ENCODE results near the gene LPCAT3. TPM values are rescaled to one million over a fixed set of nuclear protein-coding genes. Genes with fewer than 3 reads are reported as not detected.

The LPCAT3 gene
- total and polyA plus RNA-seq, 2 experiments from 2014 or later = 11.8 to 19.7 TPM

DNA sequence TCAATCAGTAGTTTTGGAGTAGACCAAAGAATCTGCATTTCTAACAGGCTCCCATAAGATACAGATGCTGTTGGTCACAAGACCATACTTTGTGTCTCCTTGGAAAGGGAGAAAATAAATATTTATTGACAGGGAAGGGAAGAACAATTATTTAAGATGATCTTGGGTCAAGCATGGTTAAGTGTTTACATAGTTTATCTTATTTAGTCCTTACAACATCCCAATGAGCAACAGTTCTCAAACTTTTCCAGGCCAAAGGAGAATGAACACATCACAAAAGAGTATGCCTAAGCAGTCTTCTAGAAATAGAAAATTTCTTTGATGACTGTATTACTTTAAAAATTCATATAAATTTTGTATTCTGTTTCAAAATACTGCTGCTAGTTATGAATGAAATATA, 8.8 kb downstream of the LPCAT3 start:
- no peaks in the 10 kb centered on the region for H4K20me1 ChIP-seq (ENCODE audit: insufficient read depth)
- no peak overlapping the region for H3K9ac ChIP-seq
- no peaks in the 10 kb centered on the region for H3F3A ChIP-seq (ENCODE audit: insufficient read depth)
- H3K9me2 ChIP-seq (ENCODE audit: insufficient read depth) = no peaks in the 10 kb centered on the region
- H3K4me1 ChIP-seq (ENCODE audit: insufficient read depth) = no peaks in the 10 kb centered on the region
- no peaks in the 10 kb centered on the region for H3K79me2 ChIP-seq (ENCODE audit: insufficient read depth)
- no peaks in the 10 kb centered on the region for H3K9me3 ChIP-seq (ENCODE audit: low read depth)
- H3K36me3 ChIP-seq (ENCODE audit: low read depth) = no peaks in the 10 kb centered on the region
- H2AFZ ChIP-seq = no peak overlapping the region
- no peaks in the 10 kb centered on the region for H3K27me3 ChIP-seq (replicated peaks; ENCODE audit: insufficient read depth)
- H3K4me3 ChIP-seq = no peak overlapping the region
- H3K4me2 ChIP-seq (ENCODE audit: unreplicated experiment) = no peak overlapping the region
- TF ChIP-seq EZH2phosphoT487 (IDR thresholded peaks at IDR 0.05; ENCODE audit: insufficient read depth, low read depth) = no peak
- TF ChIP-seq EZH2 (IDR thresholded peaks at IDR 0.05; ENCODE audit: insufficient read depth, poor library complexity, severe bottlenecking) = no peak
- no peak for DNase-seq
- no peak overlapping the region for H3K27ac ChIP-seq
- in situ Hi-C loops (cut with MboI) = no loop called here

DNA sequence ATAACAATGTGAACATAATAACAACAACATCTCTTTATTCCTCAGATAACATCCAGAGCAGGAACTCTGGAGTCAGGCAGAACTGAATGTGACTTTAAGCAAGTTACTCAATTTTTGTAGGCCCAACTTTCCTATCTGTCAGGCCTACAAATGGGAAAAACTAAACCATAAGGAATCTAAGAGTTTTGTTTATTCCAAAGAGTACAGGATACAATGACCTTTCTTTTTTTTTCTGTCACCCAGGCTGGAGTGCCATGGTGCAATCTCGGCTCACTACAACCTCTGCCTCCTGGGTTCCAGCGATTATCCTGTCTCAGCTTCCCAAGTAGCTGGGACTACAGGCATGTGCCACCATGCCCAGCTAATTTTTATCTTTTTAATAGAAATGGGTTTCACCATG, 9.4 kb downstream of the LPCAT3 start:
- no peak overlapping the region for H3K4me3 ChIP-seq
- TF ChIP-seq EZH2 (IDR thresholded peaks at IDR 0.05; ENCODE audit: insufficient read depth, poor library complexity, severe bottlenecking) (no peak), EZH2phosphoT487 (IDR thresholded peaks at IDR 0.05; ENCODE audit: insufficient read depth, low read depth) (no peak)
- no peaks in the 10 kb centered on the region for H3K9me2 ChIP-seq (ENCODE audit: insufficient read depth)
- in situ Hi-C loops (cut with MboI) = no loop called here
- H2AFZ ChIP-seq = no peak overlapping the region
- 99 to 100% methylated on average over 2 of the region's 2 CpGs for WGBS, 2 experiments (ENCODE audit: low coverage in 1 of 2, low lambda C conversion rate in 2 of 2, missing lambda C conversion rate in 2 of 2)
- H3K9me3 ChIP-seq (ENCODE audit: low read depth) = no peaks in the 10 kb centered on the region
- H3K4me2 ChIP-seq (ENCODE audit: unreplicated experiment) = no peak overlapping the region
- H3K4me1 ChIP-seq (ENCODE audit: insufficient read depth) = no peaks in the 10 kb centered on the region
- no peaks in the 10 kb centered on the region for H3K27me3 ChIP-seq (replicated peaks; ENCODE audit: insufficient read depth)
- H4K20me1 ChIP-seq (ENCODE audit: insufficient read depth) = no peaks in the 10 kb centered on the region
- DNase-seq = no peak
- no peaks in the 10 kb centered on the region for H3F3A ChIP-seq (ENCODE audit: insufficient read depth)
- no peak overlapping the region for H3K9ac ChIP-seq
- H3K79me2 ChIP-seq (ENCODE audit: insufficient read depth) = no peaks in the 10 kb centered on the region
- H3K27ac ChIP-seq = no peak overlapping the region
- no peaks in the 10 kb centered on the region for H3K36me3 ChIP-seq (ENCODE audit: low read depth)

DNA sequence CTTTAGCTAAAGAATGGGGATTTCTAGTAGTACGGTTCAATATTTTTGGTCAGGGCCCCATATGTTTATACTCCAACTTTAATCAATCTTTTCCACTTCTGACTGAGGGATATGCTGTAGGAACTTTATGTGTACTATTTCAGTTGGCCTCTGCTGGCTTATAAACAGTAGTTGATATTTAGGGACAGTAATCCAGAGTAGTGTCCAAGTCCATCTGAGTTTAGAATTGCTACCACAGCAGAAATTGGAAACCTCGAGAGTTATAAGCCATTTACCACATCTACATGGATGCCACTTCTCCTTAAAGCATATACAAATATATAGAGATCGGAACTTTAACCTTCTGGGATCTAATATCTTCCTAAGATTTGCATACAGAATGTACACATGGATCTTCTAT, 11.6 kb downstream of the LPCAT3 start:
- H3K36me3 ChIP-seq (ENCODE audit: low read depth) = no peaks in the 10 kb centered on the region
- no peaks in the 10 kb centered on the region for H3K4me1 ChIP-seq (ENCODE audit: insufficient read depth)
- no peak overlapping the region for H3K4me2 ChIP-seq (ENCODE audit: unreplicated experiment)
- TF ChIP-seq EZH2 (IDR thresholded peaks at IDR 0.05; ENCODE audit: insufficient read depth, poor library complexity, severe bottlenecking) = no peak
- no peak for TF ChIP-seq EZH2phosphoT487 (IDR thresholded peaks at IDR 0.05; ENCODE audit: insufficient read depth, low read depth)
- H3K4me3 ChIP-seq = no peak overlapping the region
- DNase-seq = no peak
- H3F3A ChIP-seq (ENCODE audit: insufficient read depth) = no peaks in the 10 kb centered on the region
- no peaks in the 10 kb centered on the region for H3K27me3 ChIP-seq (replicated peaks; ENCODE audit: insufficient read depth)
- H3K9me2 ChIP-seq (ENCODE audit: insufficient read depth) = no peaks in the 10 kb centered on the region
- 95 to 100% methylated on average over 3 of the region's 3 CpGs for WGBS, 2 experiments (ENCODE audit: low coverage in 1 of 2, low lambda C conversion rate in 2 of 2, missing lambda C conversion rate in 2 of 2)
- H4K20me1 ChIP-seq (ENCODE audit: insufficient read depth) = no peaks in the 10 kb centered on the region
- no peaks in the 10 kb centered on the region for H3K79me2 ChIP-seq (ENCODE audit: insufficient read depth)
- H2AFZ ChIP-seq = no peak overlapping the region
- H3K9ac ChIP-seq = no peak overlapping the region
- H3K9me3 ChIP-seq (ENCODE audit: low read depth) = no peaks in the 10 kb centered on the region
- no peak overlapping the region for H3K27ac ChIP-seq
- in situ Hi-C loops (cut with MboI) = no loop called here

- no peak overlapping the region for H3K9ac ChIP-seq
- H3K27ac ChIP-seq = no peak overlapping the region
- H2AFZ ChIP-seq = no peak overlapping the region
- no peaks in the 10 kb centered on the region for H4K20me1 ChIP-seq (ENCODE audit: insufficient read depth)
- H3K4me2 ChIP-seq (ENCODE audit: unreplicated experiment) = no peak overlapping the region
- H3K9me2 ChIP-seq (ENCODE audit: insufficient read depth) = no peaks in the 10 kb centered on the region
- no peaks in the 10 kb centered on the region for H3K27me3 ChIP-seq (replicated peaks; ENCODE audit: insufficient read depth)
- no peak overlapping the region for H3K4me3 ChIP-seq
- no peaks in the 10 kb centered on the region for H3K4me1 ChIP-seq (ENCODE audit: insufficient read depth)
- no peaks in the 10 kb centered on the region for H3K9me3 ChIP-seq (ENCODE audit: low read depth)
- in situ Hi-C loops (cut with MboI) = no loop called here
- DNase-seq = no peak
- TF ChIP-seq EZH2phosphoT487 (IDR thresholded peaks at IDR 0.05; ENCODE audit: insufficient read depth, low read depth) (no peak), EZH2 (IDR thresholded peaks at IDR 0.05; ENCODE audit: insufficient read depth, poor library complexity, severe bottlenecking) (no peak)
- H3F3A ChIP-seq (ENCODE audit: insufficient read depth) = no peaks in the 10 kb centered on the region
- H3K36me3 ChIP-seq (ENCODE audit: low read depth) = no peaks in the 10 kb centered on the region
- 64 to 73% methylated on average over 2 of the region's 2 CpGs for WGBS, 2 experiments (ENCODE audit: low coverage in 1 of 2, low lambda C conversion rate in 2 of 2, missing lambda C conversion rate in 2 of 2)
- no peaks in the 10 kb centered on the region for H3K79me2 ChIP-seq (ENCODE audit: insufficient read depth)
Measured at GRCh38 chr12:7005311-7005710, 13.0 kb downstream of the LPCAT3 start.

GRCh38 chr12:7004840-7005239, 13.4 kb downstream of the LPCAT3 start:
- no peak overlapping the region for H2AFZ ChIP-seq
- no peaks in the 10 kb centered on the region for H3K9me2 ChIP-seq (ENCODE audit: insufficient read depth)
- H4K20me1 ChIP-seq (ENCODE audit: insufficient read depth) = no peaks in the 10 kb centered on the region
- no peaks in the 10 kb centered on the region for H3K79me2 ChIP-seq (ENCODE audit: insufficient read depth)
- no peaks in the 10 kb centered on the region for H3K4me1 ChIP-seq (ENCODE audit: insufficient read depth)
- no peak overlapping the region for H3K4me3 ChIP-seq
- DNase-seq = no peak
- H3K27me3 ChIP-seq (replicated peaks; ENCODE audit: insufficient read depth) = no peaks in the 10 kb centered on the region
- H3K27ac ChIP-seq = no peak overlapping the region
- H3K9me3 ChIP-seq (ENCODE audit: low read depth) = no peaks in the 10 kb centered on the region
- no peak overlapping the region for H3K9ac ChIP-seq
- in situ Hi-C loops (cut with MboI) = no loop called here
- no peaks in the 10 kb centered on the region for H3F3A ChIP-seq (ENCODE audit: insufficient read depth)
- WGBS, 2 experiments (ENCODE audit: low coverage in 1 of 2, low lambda C conversion rate in 2 of 2, missing lambda C conversion rate in 2 of 2) = 81 to 89% methylated on average over 2 of the region's 2 CpGs
- TF ChIP-seq EZH2 (IDR thresholded peaks at IDR 0.05; ENCODE audit: insufficient read depth, poor library complexity, severe bottlenecking) (no peak), EZH2phosphoT487 (IDR thresholded peaks at IDR 0.05; ENCODE audit: insufficient read depth, low read depth) (no peak)
- no peak overlapping the region for H3K4me2 ChIP-seq (ENCODE audit: unreplicated experiment)
- no peaks in the 10 kb centered on the region for H3K36me3 ChIP-seq (ENCODE audit: low read depth)
